A549 (cell line): ENCODE measurements around the gene RUNDC3A. TPM values are rescaled to one million over a fixed set of nuclear protein-coding genes. Genes with fewer than 3 reads are reported as not detected.
A peak's percentile ranks its signal among the peaks of the same experiment; 100 is the strongest.
"Not testable (repeated sequence)": the region's sequence is repeated elsewhere in the genome, so short reads cannot be mapped to it uniquely, and the experiment has no call there.

ENCODE experiments used
- ATAC-seq, 2 experiments: fragments of 200-7000 bp in 1 of 2; fragments of >200 bp in 1 of 2; cut with Nextera tagmentation in 1 of 2; cut with Tn5 transposase in 1 of 2; 3 replicates each; pipeline versions ENCODE4 v1.8.0 to v1.9.1; 2018 to 2020; ENCODE audit warnings: mild to moderate bottlenecking in 1 of 2, moderate library complexity in 1 of 2
- CTCF ChIA-PET: fragments of 300-600 bp; sonication (Branson Sonifier 250); formaldehyde crosslinking; extraction: SDS; loops from one replicate; lab custom pipeline; 2021; ENCODE audit warnings: antibody characterized with exemption, inconsistent platforms; lab: Yijun Ruan, JAX
- POLR2A ChIA-PET: fragments of 350-600 bp; formaldehyde crosslinking; extraction: SDS; loops from one replicate; lab custom pipeline; 2021; ENCODE audit warnings: antibody characterized with exemption, inconsistent platforms; lab: Yijun Ruan, JAX
- DNase-seq, 2 experiments: peaks; one replicate each; pipeline versions ENCODE4 v3.0.0 to v3.0.0-alpha.2; 2011 to 2016; ENCODE audit warnings: low read depth in 1 of 2, low spot score in 1 of 2
- FAIRE-seq: peaks from 2 replicates; lab custom pipeline; 2011; peaks lifted over from hg19 to GRCh38; lab: Jason Lieb, UNC
- H3K27ac ChIP-seq, 2 experiments: fragments of >200 bp; sonication (Bioruptor Twin); formaldehyde crosslinking; 3 replicates each; pipeline ENCODE4 v1.5.1; 2016 to 2017
- H3K4me1 ChIP-seq: fragments of >200 bp; sonication (Bioruptor Twin); formaldehyde crosslinking; 3 replicates; pipeline ENCODE4 v1.6.1; 2016
- H3K4me2 ChIP-seq: fragments of >200 bp; sonication (Bioruptor Twin); formaldehyde crosslinking; 3 replicates; pipeline ENCODE4 v1.6.1; 2016
- H3K4me3 ChIP-seq: fragments of >200 bp; sonication (Bioruptor Twin); formaldehyde crosslinking; 3 replicates; pipeline ENCODE4 v1.5.1; 2016
- H3K9me3 ChIP-seq: fragments of >200 bp; sonication (Bioruptor Twin); formaldehyde crosslinking; 3 replicates; pipeline ENCODE4 v1.6.1; 2016
- EP300 ChIP-seq, 2 experiments: fragments of >200 bp; sonication (Bioruptor Twin); formaldehyde crosslinking; IDR thresholded peaks; 2 replicates in 1 of 2; 3 replicates in 1 of 2; pipeline ENCODE4 v1.6.1; 2016 to 2017
- JUN ChIP-seq, 2 experiments: fragments of >200 bp; sonication (Bioruptor Twin); formaldehyde crosslinking; IDR thresholded peaks; 2 replicates in 1 of 2; 3 replicates in 1 of 2; pipeline ENCODE4 v1.6.1; 2016 to 2017
- JUNB ChIP-seq: fragments of >200 bp; sonication (Bioruptor Twin); formaldehyde crosslinking; IDR thresholded peaks from 2 replicates; pipeline ENCODE4 v1.6.1; 2016
- KDM5A ChIP-seq: fragments of 200-600 bp; sonication (generic); IDR thresholded peaks from 2 replicates; pipeline ENCODE4 v1.6.1; 2016; ENCODE audit warnings: antibody characterized with exemption, mild to moderate bottlenecking
- MYC ChIP-seq: IDR thresholded peaks from 2 replicates; pipeline ENCODE4 v1.6.1; 2012; ENCODE audit warnings: mild to moderate bottlenecking, inconsistent platforms, low read length, improper control_type of control experiment, borderline replicate concordance
- PHF8 ChIP-seq: fragments of 200-600 bp; sonication (generic); IDR thresholded peaks from 2 replicates; pipeline ENCODE4 v1.6.1; 2016; ENCODE audit warnings: low read depth, mild to moderate bottlenecking, antibody characterized with exemption, moderate library complexity, borderline replicate concordance
- POLR2A ChIP-seq: IDR thresholded peaks from 2 replicates; pipeline ENCODE4 v1.6.1; 2012; ENCODE audit warnings: mild to moderate bottlenecking, low read length
- RAD21 ChIP-seq, 2 experiments: fragments of >200 bp in 1 of 2; sonication (Bioruptor Twin) in 1 of 2; formaldehyde crosslinking in 1 of 2; IDR thresholded peaks in 1 of 2; conservative IDR thresholded peaks in 1 of 2; 2 replicates in 1 of 2; 3 replicates in 1 of 2; pipeline ENCODE4 v1.6.1; 2012 to 2018; ENCODE audit warnings: inconsistent platforms in 1 of 2
- RNF2 ChIP-seq: fragments of 200-600 bp; sonication (generic); IDR thresholded peaks from 2 replicates; pipeline ENCODE4 v1.6.1; 2016; ENCODE audit warnings: low read depth, mild to moderate bottlenecking, antibody characterized with exemption, moderate library complexity, borderline replicate concordance
- SMC3 ChIP-seq: fragments of >200 bp; sonication (Bioruptor Twin); formaldehyde crosslinking; IDR thresholded peaks from 3 replicates; pipeline ENCODE4 v1.6.1; 2018; ENCODE audit warnings: inconsistent platforms
- ZFP36 ChIP-seq: fragments of 450-650 bp; IDR thresholded peaks from 2 replicates; pipeline ENCODE4 v1.6.1; 2014; ENCODE audit warnings: borderline replicate concordance; ENCODE audit not compliant: partially characterized antibody
- ZSCAN20 ChIP-seq: fragments of 250-450 bp; sonication (Bioruptor Pico); IDR thresholded peaks from 2 replicates; pipeline ENCODE4 v1.8.0; 2022; ENCODE audit warnings: mild to moderate bottlenecking, moderate library complexity
- WGBS: methylation state at CpG from one replicate; pipeline ENCODE4 v1.1.6; 2017; ENCODE audit errors: missing lambda C conversion rate; 5-methylcytosine and 5-hydroxymethylcytosine counted together
- polyA plus RNA-seq, 4 experiments: library from polyadenylated mRNA; depleted of rRNA in 3 of 4; stranded (reverse); fragments of >200 nt; fragmentation: RNase III in 1 of 4; extraction: RNeasy Plus Mini Kit Qiagen cat#74134 plus additional on column Dnase treatment in 1 of 4; gene quantifications; 2 replicates in 3 of 4; 3 replicates in 1 of 4; pipeline ENCODE4 v1.2.3, GENCODE V29; 2011 to 2017
- TF ChIP-seq, protein P1 (sequence below): fragments of 450-650 bp; IDR thresholded peaks from 2 replicates; pipeline ENCODE4 v1.6.1; 2014; ENCODE audit warnings: antibody characterized with exemption
- TF ChIP-seq, protein P2 (sequence below): IDR thresholded peaks from 2 replicates; pipeline ENCODE4 v1.6.1; 2012; ENCODE audit warnings: low read depth, borderline replicate concordance
- TF ChIP-seq, protein P3 (sequence below): fragments of 250-450 bp; sonication (Bioruptor Pico); IDR thresholded peaks from 2 replicates; pipeline ENCODE4 v1.5.0; 2021; ENCODE audit warnings: mild to moderate bottlenecking, moderate library complexity, borderline replicate concordance
- TF ChIP-seq, protein P4 (sequence below): IDR thresholded peaks from 2 replicates; pipeline ENCODE4 v1.6.1; 2012
- TF ChIP-seq, protein P5 (sequence below): fragments of >200 bp; sonication (Bioruptor Twin); formaldehyde crosslinking; IDR thresholded peaks from 3 replicates; pipeline ENCODE4 v1.5.1; 2016

The RUNDC3A gene
- polyA plus RNA-seq, 2 of the 4 experiments (the other 2 are of a cell fraction) = 0.45 to 0.48 TPM

DNA sequence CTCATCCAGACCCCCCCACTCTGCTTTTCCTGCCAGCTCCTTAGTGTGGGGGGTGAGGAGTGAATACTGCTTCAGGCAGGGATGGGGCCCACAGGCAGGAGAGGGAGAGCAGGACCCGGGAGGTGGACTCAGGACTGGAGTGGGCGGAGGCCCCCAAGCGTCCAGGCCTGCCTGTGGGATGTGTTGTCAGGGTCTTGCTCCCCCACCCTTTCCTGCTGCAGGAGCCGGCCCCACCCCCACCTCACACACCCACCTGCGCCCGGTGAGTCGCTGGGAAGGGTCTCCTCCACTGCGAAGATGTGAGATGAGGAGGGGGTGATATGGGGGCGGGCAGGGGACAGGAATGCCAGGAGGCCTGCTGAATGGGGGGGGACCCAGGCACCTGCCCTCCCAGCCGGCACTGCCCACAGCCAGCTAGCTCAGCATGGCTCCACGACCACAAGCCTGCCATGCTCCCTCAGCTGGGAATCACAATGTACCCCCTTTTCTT is 54.1 kb downstream of the RUNDC3A start:
- Histone ChIP-seq H3K4me1 (peaks cover 20% of the 10 kb centered on the region), H3K9me3 (no peaks in the 10 kb centered on the region), H3K27ac (peak overlapping the region in 1 of 2 experiments; percentile 92; a peak in 3 of 6 replicates), H3K4me2 (peak overlapping the region; percentile 97), H3K4me3 (peak overlapping the region; percentile 77)
- POLR2A ChIA-PET = no interaction called here
- CTCF ChIA-PET = interaction anchor here (0.8 to 11.1 kb wide), 19 partner anchors 11 to 417 kb away, joined by 3 to 179 read pairs (median 3); partner anchors contain the start of gene GRN
- WGBS = 38% methylated on average over 6 of the region's 11 CpGs
- ATAC-seq (peak in 1 of 2 experiments; percentile 52; a peak in 3 of 6 replicates), FAIRE-seq (no peak), DNase-seq (no peak)
- TF ChIP-seq KDM5A (no peak), EP300 (IDR thresholded peaks at IDR 0.05) (no peak), MYC (no peak)

DNA sequence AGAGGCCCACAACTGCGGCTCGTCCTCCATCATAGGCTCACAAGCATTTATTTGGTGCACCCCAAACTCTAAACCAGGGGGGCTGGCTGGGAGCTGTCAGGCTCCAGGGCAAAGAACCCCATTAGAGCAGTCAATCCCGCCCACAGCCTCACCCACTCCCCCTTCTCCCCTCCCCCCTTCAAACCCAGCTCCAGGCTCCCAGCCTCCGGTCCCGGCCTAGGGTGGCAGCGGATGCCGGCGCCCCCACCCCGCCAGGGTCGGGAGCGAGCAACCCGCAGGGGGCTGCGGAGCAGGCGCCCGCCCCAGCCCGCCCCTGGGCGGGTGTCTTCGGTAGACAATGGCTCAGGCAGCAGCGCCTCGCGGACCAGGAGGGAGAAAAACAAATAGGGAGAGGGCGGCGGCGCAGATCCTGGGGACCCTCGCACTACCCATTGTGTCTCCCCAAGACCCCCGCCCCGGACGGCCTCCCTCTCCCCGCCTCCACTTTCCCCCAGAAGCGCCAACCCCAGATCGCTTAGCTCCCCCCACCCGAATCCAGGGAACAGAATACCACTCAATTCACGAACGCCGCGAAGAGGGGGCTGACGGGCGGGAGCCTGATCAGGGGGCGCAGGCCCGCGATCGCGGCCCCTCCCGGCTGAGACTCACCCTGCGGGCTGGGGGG is 54.7 kb downstream of the RUNDC3A start:
- ChIA-PET POLR2A (interaction anchor here (0.6 to 1.0 kb wide), 3 partner anchors 143 to 255 kb away, joined by 3 to 4 read pairs (median 3); partner anchors contain the start of gene FZD2), CTCF (interaction anchor here (0.6 to 11.1 kb wide), 43 partner anchors 11 to 479 kb away, joined by 3 to 179 read pairs (median 3); partner anchors contain the start of genes GRN and SLC25A39)
- Histone ChIP-seq H3K9me3 (no peaks in the 10 kb centered on the region), H3K4me1 (peaks cover 20% of the 10 kb centered on the region), H3K4me3 (peak overlapping the region; percentile 77), H3K27ac (peak overlapping the region; percentile 76 to 92), H3K4me2 (peak overlapping the region; percentile 97)
- ATAC-seq (peak; percentile 31 to 60; a peak in 5 of 6 replicates), FAIRE-seq (no peak), DNase-seq (peak in 1 of 2 experiments; percentile 68)
- WGBS = 2% methylated on average over 29 of the region's 45 CpGs
- no peak for TF ChIP-seq JUNB
- TF ChIP-seq, protein P1, sequence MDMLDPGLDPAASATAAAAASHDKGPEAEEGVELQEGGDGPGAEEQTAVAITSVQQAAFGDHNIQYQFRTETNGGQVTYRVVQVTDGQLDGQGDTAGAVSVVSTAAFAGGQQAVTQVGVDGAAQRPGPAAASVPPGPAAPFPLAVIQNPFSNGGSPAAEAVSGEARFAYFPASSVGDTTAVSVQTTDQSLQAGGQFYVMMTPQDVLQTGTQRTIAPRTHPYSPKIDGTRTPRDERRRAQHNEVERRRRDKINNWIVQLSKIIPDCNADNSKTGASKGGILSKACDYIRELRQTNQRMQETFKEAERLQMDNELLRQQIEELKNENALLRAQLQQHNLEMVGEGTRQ = no peak
- TF ChIP-seq, protein P2, sequence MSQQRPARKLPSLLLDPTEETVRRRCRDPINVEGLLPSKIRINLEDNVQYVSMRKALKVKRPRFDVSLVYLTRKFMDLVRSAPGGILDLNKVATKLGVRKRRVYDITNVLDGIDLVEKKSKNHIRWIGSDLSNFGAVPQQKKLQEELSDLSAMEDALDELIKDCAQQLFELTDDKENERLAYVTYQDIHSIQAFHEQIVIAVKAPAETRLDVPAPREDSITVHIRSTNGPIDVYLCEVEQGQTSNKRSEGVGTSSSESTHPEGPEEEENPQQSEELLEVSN = peak; percentile 49; the same call in 1 of the 2 replicates
- TF ChIP-seq MYC = no peak
- peak; percentile 34; the same call in 1 of the 2 replicates for TF ChIP-seq RNF2
- no peak for TF ChIP-seq JUN (IDR thresholded peaks at IDR 0.05)
- TF ChIP-seq ZSCAN20 (CRISPR knock-in tag) = no peak
- TF ChIP-seq PHF8 = 0 out of 2 replicates have a peak, but pooled peaks have one; percentile 24

DNA sequence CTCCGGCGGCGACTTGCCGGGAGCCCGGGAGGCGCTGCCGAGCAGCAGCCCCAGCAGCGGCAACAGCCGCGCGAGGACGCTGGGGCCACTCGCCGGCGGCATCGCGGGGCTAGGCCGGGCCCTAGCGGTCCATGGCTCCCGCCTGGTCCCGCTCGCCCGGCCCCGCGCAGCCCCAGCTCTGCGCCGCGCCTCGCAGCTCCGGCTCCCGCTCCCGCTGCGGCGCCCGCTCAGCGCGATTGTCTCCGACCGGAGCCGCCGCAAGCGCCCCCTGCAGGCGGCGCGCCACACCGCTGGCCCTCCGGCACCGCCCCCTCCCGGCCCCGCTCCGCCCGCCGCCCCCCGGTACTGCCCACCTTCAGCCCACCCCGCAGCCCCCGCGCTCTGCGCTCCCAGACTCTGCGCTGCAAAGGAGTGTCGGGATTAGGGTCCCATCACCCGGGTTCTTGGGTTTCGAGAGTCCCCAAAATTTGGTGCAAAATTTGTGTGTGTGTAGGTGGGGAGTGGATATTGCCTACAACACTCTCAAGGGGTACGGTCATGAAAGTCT is 55.3 kb downstream of the RUNDC3A start, which contains the start of gene FAM171A2:
FAM171A2 (minus strand) TSS at position 241 of the 547 bp plus-strand sequence; CDS start at position 102, 139 bp downstream.
- Histone ChIP-seq H3K9me3 (no peaks in the 10 kb centered on the region), H3K4me1 (peaks cover 20% of the 10 kb centered on the region)
- POLR2A ChIA-PET = interaction anchor here (0.6 to 1.0 kb wide), 3 partner anchors 144 to 256 kb away, joined by 3 to 4 read pairs (median 3); partner anchors contain the start of gene FZD2
- TF ChIP-seq PHF8 (0 out of 2 replicates have a peak, but pooled peaks have one; percentile 8), ZFP36 (no peak), SMC3 (peak; percentile 54), POLR2A (peak; percentile 36), RAD21 (conservative IDR thresholded peaks at IDR 0.05 in 1 of 2, IDR thresholded peaks at IDR 0.05 in 1 of 2) (peak in 1 of 2 experiments; percentile 42; a peak in 2 of 5 replicates), JUN (IDR thresholded peaks at IDR 0.05) (peak in 1 of 2 experiments; percentile 60; a peak in 1 of 5 replicates)
- TF ChIP-seq, protein P3, sequence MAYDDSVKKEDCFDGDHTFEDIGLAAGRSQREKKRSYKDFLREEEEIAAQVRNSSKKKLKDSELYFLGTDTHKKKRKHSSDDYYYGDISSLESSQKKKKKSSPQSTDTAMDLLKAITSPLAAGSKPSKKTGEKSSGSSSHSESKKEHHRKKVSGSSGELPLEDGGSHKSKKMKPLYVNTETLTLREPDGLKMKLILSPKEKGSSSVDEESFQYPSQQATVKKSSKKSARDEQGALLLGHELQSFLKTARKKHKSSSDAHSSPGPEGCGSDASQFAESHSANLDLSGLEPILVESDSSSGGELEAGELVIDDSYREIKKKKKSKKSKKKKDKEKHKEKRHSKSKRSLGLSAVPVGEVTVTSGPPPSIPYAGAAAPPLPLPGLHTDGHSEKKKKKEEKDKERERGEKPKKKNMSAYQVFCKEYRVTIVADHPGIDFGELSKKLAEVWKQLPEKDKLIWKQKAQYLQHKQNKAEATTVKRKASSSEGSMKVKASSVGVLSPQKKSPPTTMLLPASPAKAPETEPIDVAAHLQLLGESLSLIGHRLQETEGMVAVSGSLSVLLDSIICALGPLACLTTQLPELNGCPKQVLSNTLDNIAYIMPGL (CRISPR knock-in tag) = no peak
- TF ChIP-seq, protein P4, sequence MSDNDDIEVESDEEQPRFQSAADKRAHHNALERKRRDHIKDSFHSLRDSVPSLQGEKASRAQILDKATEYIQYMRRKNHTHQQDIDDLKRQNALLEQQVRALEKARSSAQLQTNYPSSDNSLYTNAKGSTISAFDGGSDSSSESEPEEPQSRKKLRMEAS = peak; percentile 70
- TF ChIP-seq, protein P2 = peak; percentile 76
- TF ChIP-seq, protein P5, sequence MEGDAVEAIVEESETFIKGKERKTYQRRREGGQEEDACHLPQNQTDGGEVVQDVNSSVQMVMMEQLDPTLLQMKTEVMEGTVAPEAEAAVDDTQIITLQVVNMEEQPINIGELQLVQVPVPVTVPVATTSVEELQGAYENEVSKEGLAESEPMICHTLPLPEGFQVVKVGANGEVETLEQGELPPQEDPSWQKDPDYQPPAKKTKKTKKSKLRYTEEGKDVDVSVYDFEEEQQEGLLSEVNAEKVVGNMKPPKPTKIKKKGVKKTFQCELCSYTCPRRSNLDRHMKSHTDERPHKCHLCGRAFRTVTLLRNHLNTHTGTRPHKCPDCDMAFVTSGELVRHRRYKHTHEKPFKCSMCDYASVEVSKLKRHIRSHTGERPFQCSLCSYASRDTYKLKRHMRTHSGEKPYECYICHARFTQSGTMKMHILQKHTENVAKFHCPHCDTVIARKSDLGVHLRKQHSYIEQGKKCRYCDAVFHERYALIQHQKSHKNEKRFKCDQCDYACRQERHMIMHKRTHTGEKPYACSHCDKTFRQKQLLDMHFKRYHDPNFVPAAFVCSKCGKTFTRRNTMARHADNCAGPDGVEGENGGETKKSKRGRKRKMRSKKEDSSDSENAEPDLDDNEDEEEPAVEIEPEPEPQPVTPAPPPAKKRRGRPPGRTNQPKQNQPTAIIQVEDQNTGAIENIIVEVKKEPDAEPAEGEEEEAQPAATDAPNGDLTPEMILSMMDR = peak; percentile 98
- TF ChIP-seq, all 56 proteins: peak for 8
- FAIRE-seq (no peak), DNase-seq (peak; percentile 66 to 74), ATAC-seq (peak; percentile 76 to 83)
- Histone ChIP-seq H3K4me2 (peak within 1 kb of the TSS; percentile 97), H3K4me3 (peak within 1 kb of the TSS; percentile 77), H3K27ac (peak within 1 kb of the TSS; percentile 76 to 92)
- CTCF ChIA-PET = interaction anchor here (0.6 to 11.1 kb wide), 40 partner anchors 11 to 478 kb away, joined by 3 to 179 read pairs (median 3); partner anchors contain the start of genes GRN and SLC25A39
- WGBS = 1% methylated on average over 16 of the region's 63 CpGs

DNA sequence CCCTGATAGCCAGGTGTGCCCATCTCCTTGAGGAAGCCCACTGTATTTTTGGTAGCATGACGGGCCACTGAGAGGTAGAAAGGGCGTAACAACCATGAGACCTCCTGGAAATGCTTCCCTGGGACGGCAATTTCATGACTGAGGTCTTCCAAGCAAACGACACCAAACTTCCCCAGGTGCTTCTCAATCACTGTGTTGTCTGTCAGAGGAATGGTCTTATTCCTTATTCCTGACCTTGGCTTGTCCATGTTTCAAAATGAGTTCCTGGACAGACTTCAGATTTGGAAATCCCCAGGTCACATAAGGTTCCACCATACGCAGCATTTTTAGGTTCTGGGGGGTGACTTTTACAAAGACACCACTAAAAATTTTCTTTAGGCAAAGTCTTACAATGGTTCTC is 56.6 kb downstream of the RUNDC3A start:
- peaks cover 20% of the 10 kb centered on the region for H3K4me1 ChIP-seq
- 87% methylated on average over 5 of the region's 5 CpGs for WGBS
- CTCF ChIA-PET = interaction anchor here (0.6 to 11.1 kb wide), 8 partner anchors 10 to 77 kb away, joined by 3 to 179 read pairs (median 9); no protein-coding TSS in a partner anchor
- H3K4me3 ChIP-seq, H3K9me3 ChIP-seq, ATAC-seq, DNase-seq, H3K4me2 ChIP-seq, POLR2A ChIA-PET, H3K27ac ChIP-seq, FAIRE-seq: not testable (repeated sequence)
